Fibroblast of villous mesenchyme (primary cell): Measurements from ENCODE around the gene OGA. TPM values are rescaled to one million over a fixed set of nuclear protein-coding genes. Genes with fewer than 3 reads are reported as not detected.

Source experiments
- DNase-seq: peaks from one replicate; pipeline ENCODE4 v3.0.0-alpha.2; 2010; ENCODE audit warnings: low read depth
- H3K4me3 ChIP-seq: 2 replicates; pipeline ENCODE4 v1.5.1; 2011; ENCODE audit warnings: low read depth, mild to moderate bottlenecking, low read length
- CTCF ChIP-seq: IDR thresholded peaks from 2 replicates; pipeline ENCODE4 v1.5.1; 2012; ENCODE audit warnings: low read depth, mild to moderate bottlenecking, low read length; ENCODE audit not compliant: insufficient read depth
- total RNA-seq: library from RNA; depleted of rRNA; stranded (reverse); fragments of >200 nt; gene quantifications from 2 replicates; pipeline ENCODE4 v1.2.3, GENCODE V29; 2012

Gene OGA
- total RNA-seq, 1 donor = 80.3 TPM

GRCh38 chr10:101767966-101768790 lies 50.1 kb downstream of the OGA start:
- H3K4me3 ChIP-seq = no peak overlapping the region
- no peak for DNase-seq
- TF ChIP-seq CTCF = no peak

DNA sequence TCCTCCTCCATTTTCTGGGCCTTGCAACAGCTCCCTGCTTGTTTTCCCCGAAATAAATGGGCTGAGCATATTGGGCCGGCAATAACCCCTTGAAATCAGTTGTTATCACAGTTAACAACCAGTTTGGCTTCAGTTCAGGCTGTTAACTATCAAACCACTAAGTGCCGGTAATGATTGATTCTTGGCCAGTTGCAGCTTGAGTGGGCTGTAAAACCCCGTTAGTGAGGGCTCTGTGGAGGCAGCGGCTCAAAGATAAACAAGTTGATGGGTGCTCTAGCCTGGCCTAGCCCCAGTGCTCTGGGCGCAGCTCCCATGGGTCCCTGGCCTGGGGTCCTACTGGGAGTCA lies 50.7 kb downstream of the OGA start:
- no peak for DNase-seq
- TF ChIP-seq CTCF = no peak
- H3K4me3 ChIP-seq = no peak overlapping the region

GRCh38 chr10:101766753-101767599 lies 51.3 kb downstream of the OGA start:
- no peak for DNase-seq
- TF ChIP-seq CTCF = no peak
- H3K4me3 ChIP-seq = no peak overlapping the region

GRCh38 chr10:101766306-101766705 lies 51.9 kb downstream of the OGA start:
- DNase-seq = no peak
- TF ChIP-seq CTCF = no peak

GRCh38 chr10:101763141-101763846 lies 55.0 kb downstream of the OGA start:
- no peak for DNase-seq
- H3K4me3 ChIP-seq = no peak overlapping the region
- TF ChIP-seq CTCF = no peak

More at GRCh38 chr10:101766306-101766705, 51.9 kb downstream of the OGA start:
- H3K4me3 ChIP-seq = no peak overlapping the region

DNA sequence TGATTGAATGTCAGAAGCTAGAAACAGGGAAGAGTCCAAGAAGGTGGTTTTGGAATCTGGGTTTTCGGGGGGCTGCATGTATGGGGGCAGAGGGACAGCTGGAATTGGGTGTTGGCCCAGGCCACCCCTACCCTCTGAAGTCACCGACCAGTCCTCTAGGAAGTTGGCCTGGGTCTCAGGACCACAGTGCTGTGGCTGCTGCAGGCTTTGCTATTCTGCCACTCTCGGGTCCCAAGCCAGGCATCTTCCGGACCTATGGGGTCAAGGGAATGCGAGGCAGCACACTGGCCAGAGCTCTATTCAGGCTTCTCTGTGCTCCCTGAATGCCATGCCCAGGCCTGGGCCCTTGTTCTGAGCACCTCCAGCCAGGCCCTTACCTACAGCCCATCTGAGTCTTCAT lies 55.5 kb downstream of the OGA start:
- no peak overlapping the region for H3K4me3 ChIP-seq
- TF ChIP-seq CTCF = no peak
- DNase-seq = no peak
